HUDEP-2 (cell line): ENCODE measurements around the gene FBXW10B.
"Not testable (repeated sequence)": the region's sequence is repeated elsewhere in the genome, so short reads cannot be mapped to it uniquely, and the experiment has no call there.

ENCODE experiments used
- DNase-seq, 76 experiments: peaks; one replicate each; lab custom pipeline; 2025; ENCODE audit not compliant: unreplicated experiment in 76 of 76; lab: John Stamatoyannopoulos, UW

The FBXW10B gene, protein sequence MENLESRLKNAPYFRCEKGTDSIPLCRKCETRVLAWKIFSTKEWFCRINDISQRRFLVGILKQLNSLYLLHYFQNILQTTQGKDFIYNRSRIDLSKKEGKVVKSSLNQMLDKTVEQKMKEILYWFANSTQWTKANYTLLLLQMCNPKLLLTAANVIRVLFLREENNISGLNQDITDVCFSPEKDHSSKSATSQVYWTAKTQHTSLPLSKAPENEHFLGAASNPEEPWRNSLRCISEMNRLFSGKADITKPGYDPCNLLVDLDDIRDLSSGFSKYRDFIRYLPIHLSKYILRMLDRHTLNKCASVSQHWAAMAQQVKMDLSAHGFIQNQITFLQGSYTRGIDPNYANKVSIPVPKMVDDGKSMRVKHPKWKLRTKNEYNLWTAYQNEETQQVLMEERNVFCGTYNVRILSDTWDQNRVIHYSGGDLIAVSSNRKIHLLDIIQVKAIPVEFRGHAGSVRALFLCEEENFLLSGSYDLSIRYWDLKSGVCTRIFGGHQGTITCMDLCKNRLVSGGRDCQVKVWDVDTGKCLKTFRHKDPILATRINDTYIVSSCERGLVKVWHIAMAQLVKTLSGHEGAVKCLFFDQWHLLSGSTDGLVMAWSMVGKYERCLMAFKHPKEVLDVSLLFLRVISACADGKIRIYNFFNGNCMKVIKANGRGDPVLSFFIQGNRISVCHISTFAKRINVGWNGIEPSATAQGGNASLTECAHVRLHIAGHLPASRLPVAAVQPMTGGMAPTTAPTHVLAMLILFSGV

DNA sequence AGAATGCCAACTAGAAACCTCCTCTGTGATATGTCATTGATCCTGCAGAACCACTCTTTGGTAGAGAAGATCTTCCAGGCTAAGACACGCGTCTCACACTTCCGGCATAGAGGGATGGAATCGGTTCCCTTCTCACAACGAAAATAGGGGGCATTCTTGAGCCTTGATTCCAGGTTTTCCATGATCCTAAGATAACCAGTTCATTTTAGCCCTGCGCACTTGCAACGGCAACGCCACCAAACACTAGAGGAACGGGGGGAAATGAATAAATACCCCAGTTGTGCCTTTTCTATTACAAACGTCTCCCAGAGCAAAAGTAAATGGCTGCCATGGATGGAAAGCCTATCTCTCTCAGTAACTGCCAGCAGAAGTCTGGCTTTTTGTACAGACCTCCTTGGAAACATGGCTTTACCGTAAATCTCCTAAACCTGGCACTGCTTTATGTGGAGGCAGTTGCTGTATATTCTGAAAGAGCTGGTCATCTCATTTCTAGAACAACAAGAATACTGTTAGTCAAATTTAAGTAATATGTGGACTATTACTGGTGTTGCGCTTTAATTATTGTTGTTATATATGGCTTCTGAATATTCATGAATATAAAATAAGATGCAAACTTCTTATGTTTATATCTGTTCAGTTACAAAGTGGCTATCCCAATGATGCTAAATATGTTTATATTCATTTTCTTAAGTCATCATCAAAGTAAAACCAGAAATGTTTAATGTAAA, at the start of gene FBXW10B:
FBXW10B (minus strand) TSS at position 374 of the 728 bp plus-strand sequence; CDS start at position 182, 192 bp downstream.
- not testable (repeated sequence) for DNase-seq

DNA sequence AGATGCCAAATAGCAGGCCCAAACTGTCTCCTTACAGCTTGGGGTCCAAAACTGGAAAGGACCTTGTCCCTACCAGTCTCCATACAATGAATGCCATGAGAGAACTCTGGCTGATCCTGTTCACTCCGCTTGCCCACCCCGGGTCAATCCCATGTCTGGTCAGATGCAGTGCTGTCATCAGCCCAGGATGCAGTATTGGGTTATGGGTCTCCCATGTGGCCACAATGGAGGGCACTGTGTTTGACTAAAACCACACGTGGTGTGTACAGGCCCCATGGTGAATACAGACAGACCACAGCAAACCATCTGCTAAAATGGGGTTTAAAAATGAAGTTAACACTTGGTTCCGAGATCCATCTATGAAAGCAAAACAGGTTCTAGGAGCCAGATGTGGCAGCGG, 44.2 kb upstream of the FBXW10B start:
- DNase-seq: no peak

DNA sequence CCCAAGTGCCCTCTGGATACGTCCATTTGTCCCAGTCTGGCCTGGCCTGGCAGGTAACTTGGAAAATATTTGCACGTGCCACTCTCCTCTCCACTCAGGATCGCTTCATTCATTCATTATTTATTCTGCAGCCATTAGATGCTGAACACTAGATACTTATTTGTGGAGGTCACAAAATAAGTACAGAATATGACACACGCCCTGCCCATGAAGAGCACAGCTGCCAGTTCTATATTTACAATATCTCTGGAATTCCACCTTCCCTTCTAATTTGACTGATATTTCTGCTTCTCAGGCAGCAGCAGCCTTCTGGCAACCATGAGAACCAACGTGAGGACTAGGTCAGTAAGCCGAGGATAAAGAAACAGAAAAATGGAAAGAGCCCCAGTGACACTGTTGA, 43.7 kb upstream of the FBXW10B start:
- DNase-seq: no peak

DNA sequence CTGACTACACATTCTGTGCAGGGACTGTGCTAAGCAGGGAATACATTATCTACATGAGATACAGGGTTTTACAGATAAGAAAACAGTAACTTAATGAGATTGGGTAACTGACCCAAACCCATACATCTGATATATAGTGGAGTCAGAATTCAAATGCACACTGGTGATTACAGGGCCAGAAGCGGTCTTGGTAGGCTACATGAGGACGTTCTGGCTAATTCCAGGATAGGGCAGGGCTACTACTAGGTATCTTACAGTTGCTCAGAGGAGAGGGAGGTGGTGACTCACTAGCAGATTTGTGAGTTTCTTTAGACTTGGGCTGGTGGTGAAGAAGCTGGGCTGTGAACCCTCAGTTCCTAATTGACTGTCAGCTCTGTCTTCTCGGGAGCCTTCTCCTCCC, 43.2 kb upstream of the FBXW10B start:
- peak in 26 of 76 experiments; percentile 1 to 52 (median 16) for DNase-seq

DNA sequence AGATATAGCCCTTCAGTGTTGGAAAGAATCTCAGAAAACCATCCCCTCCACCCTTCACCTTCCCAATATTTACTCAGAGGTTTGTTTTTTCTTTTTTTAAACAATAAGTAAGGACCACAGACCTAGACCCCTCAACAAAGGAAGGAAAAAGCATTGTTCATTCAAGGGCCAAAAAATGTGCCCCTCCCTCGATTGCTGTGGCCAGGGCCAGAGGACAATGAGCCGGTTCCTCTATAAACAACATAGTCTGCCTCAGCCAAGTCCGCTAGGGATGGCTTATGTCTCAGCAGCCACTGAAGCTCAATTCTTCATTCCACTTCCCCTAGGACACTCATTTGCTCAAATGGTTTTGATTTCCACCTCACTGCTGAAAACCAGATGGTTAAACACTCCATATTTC, 40.6 kb upstream of the FBXW10B start:
- peak in 1 of 76 experiments; percentile 1 for DNase-seq

DNA sequence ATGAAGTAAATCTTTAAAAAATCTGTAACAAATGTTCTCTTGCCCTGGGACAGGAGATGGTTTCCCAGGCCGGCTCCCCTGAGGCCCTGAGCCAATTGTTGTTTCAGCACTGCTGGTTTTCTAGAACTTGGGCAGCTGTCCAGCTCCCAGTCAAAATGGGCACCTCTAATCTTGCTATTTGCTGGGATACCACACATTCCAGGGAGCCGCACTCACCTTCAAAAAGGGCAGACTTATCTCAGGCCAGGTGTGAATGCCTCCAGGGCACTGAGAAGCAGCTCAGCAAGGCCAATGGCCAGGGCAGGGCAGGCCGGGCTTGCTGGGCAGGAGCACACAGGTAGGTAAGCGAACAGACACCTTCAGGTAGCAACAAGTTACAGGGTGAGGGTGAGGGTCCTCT, 40.2 kb upstream of the FBXW10B start:
- DNase-seq: no peak

DNA sequence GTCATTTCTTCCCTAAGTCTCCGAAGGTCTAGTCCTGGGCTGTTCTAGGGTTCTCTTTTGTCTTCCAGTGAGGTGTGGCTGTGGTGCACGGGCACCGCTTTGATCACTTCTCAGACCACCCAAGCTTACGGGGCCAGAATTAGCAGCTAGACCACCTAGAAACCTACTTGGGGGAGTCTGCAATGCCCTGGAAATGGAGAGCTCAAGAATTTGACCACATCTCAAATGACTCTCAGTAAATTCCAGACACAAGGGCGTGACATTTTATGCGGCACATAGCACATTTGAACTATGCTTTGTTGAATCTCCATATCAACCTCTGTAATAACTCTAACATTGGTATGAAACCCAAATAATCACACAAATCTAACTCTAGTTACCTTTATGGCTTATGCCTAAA, 39.7 kb upstream of the FBXW10B start:
- no peak for DNase-seq

DNA sequence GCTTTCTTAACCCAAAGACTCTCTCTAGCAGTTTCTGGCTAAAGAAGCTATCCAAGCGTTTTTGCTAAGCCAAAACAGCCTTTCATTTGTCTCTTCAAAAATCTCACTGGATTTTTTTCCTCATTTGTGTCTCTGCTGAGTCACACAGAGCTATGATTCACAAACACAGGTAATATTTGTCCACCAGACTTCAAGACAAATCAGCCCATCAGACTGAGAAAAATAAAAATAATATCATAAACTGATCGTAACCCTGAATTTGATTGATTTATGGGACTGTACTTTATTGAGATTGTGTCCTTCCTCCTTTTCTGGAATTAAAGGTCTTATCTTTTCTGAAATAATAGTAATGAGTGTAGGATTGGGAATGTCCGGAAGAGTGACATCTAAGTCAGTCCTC, 38.8 kb upstream of the FBXW10B start:
- no peak for DNase-seq

DNA sequence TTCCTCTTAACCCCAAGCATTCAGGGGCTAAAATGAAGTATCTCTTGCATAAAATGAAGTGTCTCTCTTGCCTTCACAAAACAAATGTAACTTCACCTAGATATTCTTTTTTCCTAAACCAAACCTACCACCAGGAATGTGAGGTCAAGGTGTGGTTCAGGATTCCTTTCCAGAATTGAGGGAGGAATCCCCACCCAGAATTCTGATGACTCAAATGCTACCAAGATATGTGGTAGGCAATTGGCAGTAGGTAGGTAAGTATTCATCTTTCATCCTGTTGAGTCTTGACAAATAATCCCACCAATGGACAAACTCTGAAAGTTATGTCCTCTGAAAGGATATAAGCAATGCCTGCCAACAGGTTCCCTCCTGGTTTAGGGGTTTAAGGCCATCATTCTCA, 38.4 kb upstream of the FBXW10B start:
- DNase-seq: no peak

DNA sequence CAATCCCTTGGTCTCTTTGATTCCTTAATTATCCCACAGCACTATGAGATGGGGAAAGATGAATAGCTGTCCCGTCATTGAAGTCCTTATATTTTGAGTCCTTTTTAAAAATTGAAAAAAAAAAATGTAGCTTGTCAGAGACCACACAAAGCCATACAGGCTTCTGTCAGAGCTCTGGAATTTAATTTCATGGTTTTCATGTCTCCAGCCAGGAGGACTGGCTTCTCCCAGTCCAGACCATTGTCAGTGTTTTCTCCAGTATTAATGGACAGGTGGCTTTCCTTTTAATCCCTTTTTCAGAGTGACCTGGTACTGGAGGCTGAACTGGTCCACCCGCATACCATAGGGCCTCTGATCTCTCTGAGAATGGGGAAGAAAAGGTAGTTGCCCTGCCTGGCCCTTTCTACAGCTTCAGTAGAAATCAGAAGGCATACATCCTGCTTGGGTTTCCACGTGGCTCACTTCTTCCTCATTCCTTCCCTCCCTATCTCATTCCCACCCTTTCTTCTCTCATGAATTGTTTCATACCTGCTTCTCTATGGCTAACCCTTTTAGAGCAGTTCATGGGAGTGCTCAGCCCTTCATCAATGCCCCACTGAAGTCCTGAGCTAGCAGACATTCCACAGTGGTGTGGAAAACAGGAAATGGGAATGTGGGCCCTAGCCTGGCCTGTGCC, 35.5 kb upstream of the FBXW10B start:
- DNase-seq: no peak

DNA sequence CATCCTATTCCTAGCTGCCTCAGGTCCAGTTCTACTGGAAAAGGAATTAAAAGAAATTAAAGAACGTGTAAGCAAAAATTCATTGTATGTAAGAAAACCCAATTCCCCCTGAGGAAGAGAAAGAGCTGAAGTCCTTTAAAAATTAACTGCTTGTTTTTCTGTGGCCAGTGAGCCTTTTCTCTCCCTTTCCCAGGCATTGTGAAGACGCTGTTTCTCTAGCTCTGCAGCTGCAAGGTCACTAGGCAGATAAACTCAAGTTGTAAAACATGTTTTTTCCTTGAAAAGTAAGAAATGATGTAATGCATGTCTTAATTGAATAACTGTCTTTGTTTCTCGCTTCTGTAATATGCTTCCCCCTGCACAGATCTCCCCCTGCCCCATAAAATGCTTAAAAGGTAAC, 34.9 kb upstream of the FBXW10B start:
- DNase-seq: not testable (repeated sequence)

DNA sequence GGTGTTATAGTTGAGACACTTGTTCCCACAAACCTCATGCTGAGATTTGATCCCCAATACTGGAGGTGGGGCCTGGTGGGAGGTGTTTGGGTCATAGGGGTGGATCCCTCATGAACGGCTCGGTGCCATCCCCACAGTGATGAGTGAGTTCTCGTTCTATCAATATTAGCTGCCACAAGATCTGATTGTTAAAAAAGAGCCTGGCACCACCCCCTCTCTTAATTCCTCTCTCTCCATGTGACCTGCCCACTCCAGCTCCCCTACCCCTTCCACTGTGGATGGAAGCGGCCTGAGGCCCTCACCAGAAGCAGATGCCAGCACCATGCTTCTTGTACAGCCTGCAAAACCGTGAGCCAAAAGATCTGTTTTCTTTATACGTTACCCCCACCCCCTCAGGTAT, 33.5 kb upstream of the FBXW10B start:
- DNase-seq: no peak

DNA sequence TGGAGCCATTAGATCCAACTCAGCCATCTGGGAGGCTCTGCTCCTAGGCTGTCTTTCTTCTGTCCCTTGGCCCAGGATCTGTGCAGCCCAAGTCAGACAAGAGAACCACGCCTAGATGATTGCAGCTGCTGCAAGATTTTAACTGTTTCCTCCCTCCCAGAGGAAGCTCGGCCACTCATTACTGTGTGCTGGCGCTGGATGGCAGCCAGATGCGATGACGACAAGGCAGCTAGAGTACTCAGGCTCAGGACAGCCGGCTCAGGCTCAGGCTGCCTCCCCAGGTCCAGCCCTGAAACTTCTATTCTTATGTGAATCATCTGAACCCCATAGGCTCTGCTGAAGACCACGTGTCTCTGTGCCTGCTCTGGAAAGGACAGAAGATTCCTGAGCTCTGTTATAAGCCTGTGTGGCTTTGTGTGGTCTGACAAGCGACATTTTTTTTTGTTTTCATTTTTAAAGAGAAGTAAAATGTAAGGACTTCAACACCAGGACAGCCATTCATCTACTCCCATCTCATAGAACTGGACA, 32.1 kb upstream of the FBXW10B start:
- peak in 74 of 76 experiments; percentile 35 to 97 (median 87) for DNase-seq

DNA sequence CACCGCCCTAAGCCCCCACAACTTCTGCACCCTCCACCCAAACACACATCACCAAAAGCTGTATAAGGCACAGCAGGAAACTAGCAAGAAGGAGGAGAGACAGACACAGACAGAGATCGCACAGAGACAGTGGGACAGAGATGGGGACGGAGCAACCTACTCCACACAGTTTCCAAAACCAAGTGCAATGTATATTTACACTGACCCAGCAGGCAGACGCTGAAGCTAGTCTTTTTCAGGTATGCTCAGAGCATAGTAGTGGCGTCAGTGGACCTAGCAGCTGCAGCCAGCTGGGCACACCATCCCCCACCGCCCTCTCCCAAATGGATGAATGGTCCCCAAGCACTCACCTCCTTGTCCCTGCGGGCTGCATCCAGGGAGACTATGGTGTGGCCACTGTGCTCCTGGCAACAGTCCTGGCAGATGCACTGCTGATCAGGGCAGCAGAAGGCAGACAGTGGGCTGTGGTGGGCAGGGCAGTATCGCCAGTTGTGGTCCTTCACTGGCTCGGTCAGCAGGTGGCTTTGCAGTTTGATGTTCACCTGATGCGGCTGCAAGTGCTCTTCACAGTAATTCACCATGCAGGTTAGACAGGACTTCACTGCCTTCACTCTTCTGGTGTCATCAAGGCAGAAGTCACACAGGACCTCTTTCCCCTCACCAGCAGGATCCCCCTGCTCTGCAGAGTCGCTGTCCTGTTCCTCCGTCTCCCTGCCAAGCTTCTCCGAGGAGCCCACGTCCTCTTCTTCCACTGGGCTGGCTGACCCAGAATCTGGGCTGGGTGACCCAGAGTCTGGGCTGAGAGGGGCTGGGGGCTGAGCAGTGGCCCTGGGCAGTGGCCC, 31.5 kb upstream of the FBXW10B start:
- no peak for DNase-seq

DNA sequence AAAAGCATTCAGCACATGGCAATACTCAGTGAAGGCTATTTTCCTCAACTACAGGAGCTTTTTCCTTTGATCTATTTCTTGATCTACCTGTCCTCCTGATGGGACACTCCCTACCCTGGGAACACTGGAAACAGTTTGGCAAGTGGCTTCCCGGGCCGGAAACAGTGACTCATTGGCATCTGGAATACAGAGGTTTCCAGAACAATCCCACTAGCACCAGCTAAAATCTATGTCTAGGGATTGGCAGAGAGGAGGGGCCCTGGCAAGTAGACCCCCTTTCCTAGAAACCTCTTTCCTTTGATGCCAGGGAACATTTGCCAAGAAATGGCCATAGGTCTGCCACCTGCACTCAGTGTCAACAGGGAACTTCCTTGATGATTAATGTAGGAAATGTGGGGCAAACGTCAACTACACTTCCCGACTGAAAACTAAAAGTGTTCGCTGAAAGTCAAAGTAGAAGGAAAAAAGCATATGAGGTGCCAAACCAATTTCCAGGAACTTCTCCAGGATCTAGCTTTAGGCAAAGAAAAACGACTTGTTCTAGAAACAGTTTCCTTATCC, 30.4 kb upstream of the FBXW10B start:
- no peak for DNase-seq

DNA sequence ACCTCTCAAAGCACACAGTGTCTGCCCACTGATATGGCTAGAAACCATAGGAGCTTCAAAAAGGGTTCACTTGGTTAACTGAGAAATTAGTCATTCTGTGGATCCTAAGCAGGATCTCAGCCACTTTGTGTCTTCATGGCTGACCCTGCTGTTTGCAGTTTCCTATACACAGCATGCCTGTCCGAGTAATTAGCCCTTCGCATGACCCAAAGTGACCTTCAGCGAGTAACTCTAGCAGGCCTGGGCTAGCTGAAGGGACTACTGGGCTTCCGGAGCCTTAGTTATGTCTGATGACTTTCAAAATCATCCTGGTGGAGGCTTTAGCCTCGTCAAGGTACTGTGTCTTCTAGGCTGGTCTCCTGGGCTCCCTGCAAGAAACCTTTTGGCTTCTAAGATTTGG, 28.9 kb upstream of the FBXW10B start:
- DNase-seq: peak in 1 of 76 experiments; percentile 2

DNA sequence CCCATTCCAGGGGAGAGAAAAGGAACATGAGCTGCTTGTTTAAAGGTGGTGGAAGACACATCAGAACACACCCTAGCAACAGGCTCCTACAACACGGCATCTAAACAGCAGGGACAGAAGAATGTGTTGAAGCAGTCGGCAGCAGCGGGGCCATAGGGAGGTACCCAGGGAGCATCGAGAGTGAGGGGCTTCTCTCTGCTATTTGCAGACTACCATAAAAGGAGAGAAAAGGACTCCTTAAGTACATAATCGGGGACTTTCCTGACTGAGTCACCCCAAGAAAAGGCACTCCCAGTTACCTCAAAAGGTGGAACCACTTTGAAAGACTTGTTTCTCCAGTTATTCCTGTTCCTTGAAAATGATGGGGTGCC, 26.4 kb upstream of the FBXW10B start:
- not testable (repeated sequence) for DNase-seq

DNA sequence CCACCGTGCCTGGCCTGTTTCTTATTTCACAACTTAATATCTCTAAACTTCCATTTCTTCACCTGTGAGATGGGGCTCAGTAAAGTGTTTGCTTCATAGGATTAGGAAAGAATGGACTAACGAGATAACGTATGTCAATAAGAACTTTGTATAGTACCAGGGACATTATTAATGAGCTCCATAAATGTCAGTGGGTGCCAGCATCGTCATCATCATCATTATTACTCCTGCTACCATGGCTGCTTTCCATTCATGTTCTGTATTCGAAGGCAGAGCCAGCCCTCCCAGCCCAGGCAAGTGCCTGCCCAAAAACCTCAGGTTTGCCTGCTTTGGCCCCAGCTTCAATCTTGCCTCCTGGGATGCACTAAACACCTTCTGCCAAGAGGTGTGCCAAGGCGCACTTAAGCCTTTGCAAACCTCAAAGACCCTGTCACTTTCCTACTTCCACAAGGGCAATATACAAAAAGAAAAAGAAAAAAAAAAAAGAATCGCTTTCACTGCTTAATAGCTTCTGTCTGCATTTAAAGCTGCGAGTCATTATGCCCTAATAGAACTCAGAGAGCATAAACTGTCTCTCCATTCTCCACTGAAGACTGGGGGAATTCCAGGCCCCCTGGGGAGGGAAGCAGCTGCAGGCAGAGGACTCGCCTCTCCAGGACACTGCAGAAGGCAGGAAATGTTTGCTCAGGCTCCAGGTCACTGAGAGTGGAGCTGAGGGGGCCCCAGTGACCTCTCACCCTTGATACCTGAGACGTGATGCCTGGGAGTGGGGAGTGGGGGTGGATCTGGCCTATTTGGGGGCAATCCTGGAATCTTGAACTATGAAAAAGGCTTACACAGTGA, 25.8 kb upstream of the FBXW10B start:
- not testable (repeated sequence) for DNase-seq
